ENCODE results near the gene CEP57L1.

DNA sequence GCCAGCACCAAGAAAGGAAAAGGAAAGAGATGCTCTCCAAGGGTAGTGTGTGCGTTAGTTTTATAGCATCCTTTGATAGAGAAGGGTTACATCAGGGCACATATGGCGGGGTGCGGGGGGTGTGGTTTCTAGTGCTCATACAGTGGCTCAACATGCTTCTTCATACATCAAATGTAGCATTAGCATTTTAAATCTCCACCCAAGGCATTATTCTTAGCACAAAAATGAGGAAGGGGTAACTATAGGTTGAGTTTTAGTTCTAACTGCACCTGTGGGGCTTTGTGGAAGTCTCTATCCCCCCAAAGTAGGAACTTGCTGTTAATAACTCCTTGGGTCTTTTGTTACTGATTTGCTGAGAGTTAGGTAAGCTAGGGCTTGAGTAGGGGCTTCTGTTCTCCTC, 89.3 kb downstream of the CEP57L1 start:
- TF ChIP-seq, protein P1, sequence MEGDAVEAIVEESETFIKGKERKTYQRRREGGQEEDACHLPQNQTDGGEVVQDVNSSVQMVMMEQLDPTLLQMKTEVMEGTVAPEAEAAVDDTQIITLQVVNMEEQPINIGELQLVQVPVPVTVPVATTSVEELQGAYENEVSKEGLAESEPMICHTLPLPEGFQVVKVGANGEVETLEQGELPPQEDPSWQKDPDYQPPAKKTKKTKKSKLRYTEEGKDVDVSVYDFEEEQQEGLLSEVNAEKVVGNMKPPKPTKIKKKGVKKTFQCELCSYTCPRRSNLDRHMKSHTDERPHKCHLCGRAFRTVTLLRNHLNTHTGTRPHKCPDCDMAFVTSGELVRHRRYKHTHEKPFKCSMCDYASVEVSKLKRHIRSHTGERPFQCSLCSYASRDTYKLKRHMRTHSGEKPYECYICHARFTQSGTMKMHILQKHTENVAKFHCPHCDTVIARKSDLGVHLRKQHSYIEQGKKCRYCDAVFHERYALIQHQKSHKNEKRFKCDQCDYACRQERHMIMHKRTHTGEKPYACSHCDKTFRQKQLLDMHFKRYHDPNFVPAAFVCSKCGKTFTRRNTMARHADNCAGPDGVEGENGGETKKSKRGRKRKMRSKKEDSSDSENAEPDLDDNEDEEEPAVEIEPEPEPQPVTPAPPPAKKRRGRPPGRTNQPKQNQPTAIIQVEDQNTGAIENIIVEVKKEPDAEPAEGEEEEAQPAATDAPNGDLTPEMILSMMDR (IDR thresholded peaks at IDR 0.05) = no peak
- TF ChIP-seq POLR2A (IDR thresholded peaks at IDR 0.05) = no peak
